CD4-positive, alpha-beta T cell treated with Interleukin-10 for 1 hour (primary cell): ENCODE results near the gene FLYWCH2.

Experiments
- DNase-seq: peaks from one replicate; pipeline ENCODE4 v3.0.0-alpha.2; 2020

Gene FLYWCH2

GRCh38 chr16:2946649-2947048, 63.6 kb downstream of the FLYWCH2 start:
- no peak for DNase-seq
